NCI-H510A treated with DMSO at 0.1 percent for 48 hours (cell line): ENCODE results near the gene KAZN.

Experiments used
- DNase-seq: peaks from one replicate; lab custom pipeline; 2025; lab: John Stamatoyannopoulos, UW

The KAZN gene

GRCh38 chr1:14713077-14713476, 114.6 kb downstream of the KAZN start:
- DNase-seq: peak; percentile 90

GRCh38 chr1:14715266-14715665, 116.8 kb downstream of the KAZN start:
- DNase-seq: no peak

GRCh38 chr1:14715802-14716201, 117.3 kb downstream of the KAZN start:
- DNase-seq: no peak

DNA sequence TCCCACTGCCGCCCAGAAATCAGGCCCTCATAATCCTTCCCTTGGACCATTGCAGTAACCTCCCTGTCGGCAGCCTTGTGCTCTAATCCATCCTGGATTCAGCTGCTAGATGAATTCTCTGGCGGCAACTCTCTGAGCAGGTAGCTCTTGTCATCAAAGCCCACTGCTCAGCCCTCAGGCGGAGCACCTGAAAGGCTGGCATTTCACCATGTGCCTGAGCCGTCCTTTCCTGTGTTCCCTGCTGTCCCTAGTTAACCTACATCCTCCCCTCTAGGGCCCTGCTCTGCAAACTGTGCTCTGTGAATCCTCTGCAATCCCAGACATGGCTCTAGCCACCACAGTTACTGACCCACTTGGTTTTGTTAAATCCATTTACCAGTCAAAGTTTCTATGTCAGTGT, 118.0 kb downstream of the KAZN start:
- DNase-seq: no peak

DNA sequence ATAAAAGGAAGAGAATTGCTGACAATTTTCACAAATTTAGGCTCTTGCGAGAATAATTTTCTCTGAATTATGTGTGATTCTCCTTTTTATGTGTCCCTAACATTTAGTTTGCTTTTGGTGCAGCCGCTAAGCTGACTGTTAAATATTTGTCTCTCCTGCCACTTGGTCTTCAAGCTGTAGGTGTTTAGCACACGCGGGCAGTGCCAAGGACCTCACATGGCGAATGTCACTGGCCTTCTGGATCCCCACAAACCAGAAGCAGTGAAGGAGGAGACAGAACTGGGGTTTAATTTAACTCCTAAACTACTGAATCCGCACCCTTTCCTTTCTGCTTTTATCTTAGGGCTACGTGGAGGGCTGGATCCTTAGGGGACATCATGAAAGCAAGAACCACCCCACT, 120.0 kb downstream of the KAZN start:
- no peak for DNase-seq

- no peak for DNase-seq
Measured at GRCh38 chr1:14723401-14723800, 124.9 kb downstream of the KAZN start.

DNA sequence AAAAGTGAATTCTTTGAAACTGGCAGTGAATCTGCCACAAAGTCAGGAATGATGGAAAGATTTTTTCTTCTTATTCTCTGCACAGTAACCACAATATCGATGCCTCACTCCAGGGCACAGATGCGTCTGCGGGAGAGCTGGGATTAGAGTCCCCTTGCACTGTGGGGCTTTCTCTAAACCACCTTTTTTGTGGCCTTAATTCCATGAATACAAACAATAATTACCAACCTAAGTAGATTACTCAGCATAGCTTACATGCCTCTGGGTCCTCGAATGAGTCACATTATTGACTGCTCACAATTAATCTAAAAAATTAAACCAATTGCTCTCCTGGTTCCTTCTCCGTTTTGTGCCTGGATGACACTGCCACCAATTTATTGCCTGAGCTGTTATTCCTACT, 125.8 kb downstream of the KAZN start:
- no peak for DNase-seq

DNA sequence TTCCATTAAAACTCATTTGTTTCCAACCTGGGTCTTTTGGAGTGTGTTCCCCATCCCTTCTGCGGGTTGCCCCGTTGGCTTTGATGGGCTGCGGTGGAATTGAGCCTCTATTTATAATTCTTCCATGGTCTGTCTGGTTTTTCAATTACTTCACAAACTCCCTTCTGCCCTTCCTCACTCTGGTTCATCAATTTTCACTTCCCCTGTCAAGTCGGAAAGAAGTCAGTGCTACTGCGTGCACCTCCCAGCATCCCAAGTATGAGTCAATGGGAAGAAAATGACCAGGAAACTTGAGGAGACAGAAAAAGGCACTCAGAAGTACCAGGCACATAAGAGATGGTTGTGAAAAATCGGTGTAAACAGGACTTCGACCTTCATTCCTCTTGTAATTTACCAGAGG, 126.2 kb downstream of the KAZN start:
- DNase-seq: no peak

GRCh38 chr1:14725238-14725637, 126.8 kb downstream of the KAZN start:
- no peak for DNase-seq

DNA sequence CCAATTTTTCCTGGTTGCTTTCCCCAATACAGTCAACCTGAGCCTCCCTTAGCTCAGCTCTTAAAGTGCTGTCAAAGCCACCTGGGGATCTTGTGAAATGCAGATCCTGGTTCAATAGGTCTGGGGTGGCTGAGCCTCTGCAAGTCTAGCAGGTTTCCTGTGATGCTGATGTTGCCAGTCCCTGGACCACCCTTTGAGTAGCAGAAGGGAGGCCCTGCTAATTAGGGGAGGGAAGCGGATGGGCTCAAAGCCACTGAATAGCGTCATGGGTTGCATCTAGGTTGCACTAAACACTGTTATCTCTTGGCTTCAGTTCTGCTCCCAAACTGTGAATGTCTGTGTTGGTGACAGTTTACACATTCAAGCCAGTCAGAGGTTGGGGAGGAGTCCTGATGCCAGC, 127.2 kb downstream of the KAZN start:
- DNase-seq: no peak

DNA sequence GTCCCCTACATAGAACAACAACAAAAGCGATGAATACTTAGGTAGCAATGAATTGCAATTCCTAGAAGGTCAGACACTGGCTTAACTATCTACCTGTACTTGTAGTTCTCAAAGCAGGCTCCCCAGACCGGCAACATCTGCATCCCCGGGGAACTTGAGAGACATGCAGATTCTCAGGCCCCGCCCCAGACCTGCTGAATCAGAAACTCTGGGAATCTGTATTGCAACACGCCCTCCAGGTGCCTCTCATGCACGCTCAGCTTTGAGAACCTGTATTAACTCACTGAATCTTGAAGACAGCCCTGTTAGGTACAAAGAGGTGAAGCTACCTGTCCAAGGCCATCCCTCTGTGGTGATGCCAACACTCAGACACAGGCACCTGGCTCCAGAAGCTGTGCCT, 128.1 kb downstream of the KAZN start:
- DNase-seq: no peak

- DNase-seq: no peak
Measured at GRCh38 chr1:14728516-14728915, 130.0 kb downstream of the KAZN start.

DNA sequence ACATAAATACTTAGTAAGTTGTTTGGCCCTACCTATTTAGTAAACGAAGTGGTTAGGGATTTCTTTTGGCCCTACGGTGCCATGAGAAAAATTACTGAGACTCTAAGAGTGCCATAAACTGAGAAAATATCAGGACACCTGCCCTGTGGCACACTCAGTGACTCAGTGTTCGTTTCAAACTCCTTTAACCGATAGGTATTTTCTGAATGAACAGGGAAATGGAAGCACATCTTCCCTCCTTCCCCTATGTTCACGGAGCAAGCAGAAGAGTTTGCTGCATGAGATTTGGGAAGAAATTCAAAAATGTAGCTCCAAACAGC, 134.2 kb downstream of the KAZN start:
- no peak for DNase-seq

DNA sequence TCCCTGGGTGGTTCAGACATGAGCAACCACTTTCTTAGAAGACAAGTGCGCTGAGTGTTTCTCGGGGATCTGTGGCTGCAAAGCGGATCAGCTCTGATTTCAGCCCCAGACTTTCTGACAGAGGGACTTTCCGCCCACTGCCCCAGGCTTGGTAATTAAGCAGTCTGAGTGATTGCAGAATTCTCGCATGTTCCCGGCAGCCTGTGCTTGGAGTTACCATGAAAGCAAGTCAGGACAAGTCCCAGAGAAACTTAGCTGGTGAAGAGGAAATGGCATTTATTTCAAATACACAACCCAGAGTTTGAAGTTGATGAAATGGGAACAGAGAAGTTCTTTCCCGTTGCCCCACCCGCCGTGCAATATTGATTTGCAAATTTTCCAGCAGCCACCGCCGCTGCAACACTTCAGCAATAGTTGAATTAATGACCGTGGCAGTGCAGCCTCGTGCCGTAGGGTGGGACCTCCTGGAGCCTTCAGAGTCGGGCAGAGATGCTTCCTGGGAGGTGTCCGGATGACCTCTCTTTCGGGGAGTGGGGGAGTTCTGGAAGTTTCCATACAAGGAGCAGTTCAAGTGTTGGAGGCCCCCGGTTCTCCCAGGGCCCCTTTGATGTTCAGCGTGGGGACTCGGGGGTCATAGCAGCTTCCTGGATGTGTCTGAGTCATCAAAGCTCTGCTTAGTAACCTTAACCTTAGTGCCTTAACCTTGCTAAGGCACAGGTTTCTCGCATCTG, 134.7 kb downstream of the KAZN start:
- peak; percentile 47 for DNase-seq

- DNase-seq: no peak
Measured at GRCh38 chr1:14733779-14734140, 135.3 kb downstream of the KAZN start.

DNA sequence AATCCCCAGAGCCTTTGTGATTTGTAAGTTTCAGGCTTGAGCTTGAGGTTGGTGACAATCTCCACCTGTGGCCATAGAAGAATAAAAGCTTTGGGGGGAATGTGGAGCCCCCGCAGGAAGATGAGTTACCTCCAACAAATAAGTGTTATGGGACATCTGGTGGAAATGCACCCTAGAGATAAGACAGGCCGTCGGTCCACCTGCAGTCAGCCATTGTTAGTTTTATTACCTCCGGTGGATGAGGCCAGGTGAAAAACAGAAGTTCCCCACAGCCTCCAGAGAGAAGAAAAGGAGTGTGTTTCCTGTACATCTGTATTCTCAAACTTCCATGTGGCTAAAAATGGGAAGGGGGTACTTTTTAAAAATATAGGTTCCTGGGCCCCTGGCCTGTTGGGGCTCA, 137.4 kb downstream of the KAZN start:
- DNase-seq: peak; percentile 47

- no peak for DNase-seq
Measured at GRCh38 chr1:14737561-14738094, 139.1 kb downstream of the KAZN start.

DNA sequence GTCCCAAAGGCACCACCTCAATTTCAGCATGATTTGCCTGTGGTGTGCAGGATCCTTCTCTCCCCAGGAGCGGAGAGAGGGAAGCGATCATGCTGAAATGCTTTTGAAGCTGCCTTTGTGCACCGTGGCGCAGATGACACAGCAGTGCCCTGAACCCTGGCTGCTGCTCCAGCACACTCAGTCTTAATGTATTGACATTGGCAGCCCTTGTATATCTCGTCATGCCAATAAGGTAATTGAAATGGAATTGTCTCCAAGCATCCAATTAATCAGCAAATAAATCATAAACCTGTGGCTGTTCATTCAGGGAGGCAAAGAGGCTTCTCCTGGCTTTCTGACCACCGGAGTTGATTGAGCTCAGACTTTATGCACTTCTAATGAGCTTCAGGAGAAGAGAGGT, 139.8 kb downstream of the KAZN start:
- peak; percentile 89 for DNase-seq

GRCh38 chr1:14738647-14739046, 140.2 kb downstream of the KAZN start:
- DNase-seq: no peak

GRCh38 chr1:14739082-14739832, 140.8 kb downstream of the KAZN start:
- DNase-seq: no peak

DNA sequence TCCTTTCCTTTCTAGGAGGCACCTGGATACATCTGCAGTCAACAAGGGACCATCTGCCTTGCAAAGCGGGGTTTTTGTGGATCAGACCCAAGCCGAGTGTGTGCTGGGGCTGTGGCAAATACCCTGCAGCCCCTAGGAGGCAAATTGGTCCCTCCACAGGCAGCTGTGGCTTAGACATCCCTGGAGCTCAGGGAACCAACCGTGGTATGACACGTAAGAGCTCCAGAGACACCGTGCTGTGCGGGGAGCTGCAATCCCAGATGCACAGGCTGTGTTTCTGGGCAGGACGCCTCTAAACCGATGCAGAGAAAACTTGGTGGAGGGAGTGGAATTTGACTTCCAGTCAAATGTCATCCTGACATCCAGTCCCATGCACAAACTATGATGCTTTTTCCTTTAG, 141.5 kb downstream of the KAZN start:
- DNase-seq: no peak

DNA sequence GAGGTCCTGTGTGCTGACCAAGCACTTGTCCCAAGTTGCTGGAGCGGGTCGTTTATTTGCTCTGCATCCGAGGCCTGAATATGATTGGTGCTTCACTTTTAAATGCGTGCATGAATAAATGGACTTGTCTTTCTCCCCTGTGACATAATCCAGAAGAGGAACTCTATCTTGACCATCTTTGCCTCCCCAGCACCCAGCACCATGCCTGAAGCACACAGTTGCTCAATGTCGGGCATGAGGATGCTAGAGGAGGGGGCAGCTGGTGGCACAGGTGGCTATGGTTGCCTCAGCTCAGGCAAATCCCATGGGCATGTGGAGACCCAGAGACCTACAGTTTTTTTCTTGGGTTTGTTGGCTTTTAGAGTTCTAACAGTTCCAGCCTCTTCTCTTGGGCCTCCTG, 142.6 kb downstream of the KAZN start:
- DNase-seq: no peak

DNA sequence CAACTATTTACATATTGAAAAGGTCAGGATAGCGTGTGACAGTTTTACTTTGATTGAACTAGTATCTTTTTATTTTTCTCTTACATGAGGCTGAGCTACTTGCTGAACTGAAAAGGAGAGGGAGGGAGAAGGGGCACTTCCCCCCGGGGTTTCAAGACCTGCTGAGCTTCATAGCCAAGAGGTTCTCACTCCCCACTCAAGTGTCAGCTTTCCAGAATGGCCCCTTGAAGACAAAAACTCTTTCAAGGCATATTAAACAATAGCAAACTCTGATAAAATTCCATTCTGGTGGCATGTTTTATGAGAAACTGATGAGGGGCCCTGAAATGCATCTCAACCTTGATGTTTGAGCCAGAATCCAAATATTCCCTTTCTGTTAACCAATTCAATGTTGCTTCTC, 143.0 kb downstream of the KAZN start:
- DNase-seq: no peak
